GM19035 (cell line): ENCODE data around the gene MRPL49.
A peak's percentile ranks its signal among the peaks of the same experiment; 100 is the strongest.

ENCODE experiments used
- ATAC-seq: cut with Tn5 transposase; IDR thresholded peaks from one replicate; pipeline ENCODE4 v1.9.1; 2021; ENCODE audit not compliant: unreplicated experiment

Gene MRPL49

DNA sequence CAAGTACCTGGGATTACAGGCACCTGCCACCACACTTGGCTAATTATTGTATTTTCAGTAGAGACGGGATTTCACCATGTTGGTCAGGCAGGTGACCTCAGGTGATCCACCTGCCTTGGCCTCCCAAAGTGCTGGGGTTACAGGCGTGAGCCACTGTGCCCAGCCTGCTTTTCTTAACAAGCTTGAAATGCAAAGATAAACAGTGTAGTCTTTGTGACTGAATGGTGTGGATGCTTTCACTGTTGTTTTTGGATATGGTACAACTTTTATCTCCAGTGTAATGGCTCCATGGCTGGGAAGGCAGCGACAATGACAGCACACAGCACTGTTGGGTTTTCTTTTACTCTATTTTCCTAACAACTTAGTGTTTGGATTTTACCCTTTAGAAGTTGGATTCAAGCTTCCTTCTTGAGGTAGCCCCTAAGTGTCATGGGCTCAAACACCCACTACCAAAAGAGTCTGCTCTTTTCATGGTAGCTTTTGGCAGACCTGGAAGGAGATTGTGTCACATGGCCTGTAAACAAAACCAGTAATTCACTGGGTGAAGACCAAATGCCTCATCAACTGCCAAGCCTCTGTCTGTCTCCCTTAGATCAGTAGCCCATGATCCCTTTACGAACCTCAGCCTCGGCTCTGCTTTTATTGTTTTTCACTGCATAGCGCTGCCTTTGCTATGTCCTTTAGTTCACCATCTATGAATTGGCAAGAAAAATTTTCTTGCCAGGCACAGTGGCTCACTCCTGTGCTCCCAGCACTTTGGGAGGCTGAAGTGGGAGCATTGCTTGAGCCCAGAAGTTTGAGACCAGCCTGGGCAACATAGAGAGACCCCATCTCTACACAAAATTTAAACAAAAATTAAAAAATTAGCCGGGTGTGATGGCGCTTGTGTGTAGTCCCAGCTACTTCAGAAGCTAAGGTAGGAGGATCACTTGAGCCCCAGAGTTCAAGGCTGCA is 19.7 kb upstream of the MRPL49 start:
- no peak for ATAC-seq

- no peak for ATAC-seq
Observed at GRCh38 chr11:65103476-65103875, 18.6 kb upstream of the MRPL49 start.

- no peak for ATAC-seq
Observed at GRCh38 chr11:65104628-65105027, 17.5 kb upstream of the MRPL49 start.

DNA sequence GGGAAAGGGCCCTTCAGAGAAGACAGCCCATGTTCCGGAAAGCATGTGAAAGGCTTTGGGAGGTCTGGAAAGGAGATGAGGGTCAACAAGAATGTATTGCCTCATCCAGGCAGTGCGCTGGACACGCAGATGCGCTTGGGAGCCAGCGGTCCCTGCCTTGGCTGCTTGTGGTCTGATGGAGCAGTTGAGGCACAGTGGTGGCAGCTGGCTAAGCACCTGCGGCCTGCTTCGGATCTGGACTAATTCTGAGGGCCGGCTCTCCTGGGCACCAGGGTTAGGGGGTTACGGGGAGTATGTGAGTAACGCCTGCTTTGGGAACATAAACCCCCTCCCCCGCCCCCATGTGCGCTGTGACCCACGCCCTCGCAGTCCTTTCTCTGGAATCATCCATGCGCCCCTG is 15.0 kb upstream of the MRPL49 start:
- ATAC-seq, result no peak

GRCh38 chr11:65107751-65108468 is 14.2 kb upstream of the MRPL49 start:
- no peak for ATAC-seq

DNA sequence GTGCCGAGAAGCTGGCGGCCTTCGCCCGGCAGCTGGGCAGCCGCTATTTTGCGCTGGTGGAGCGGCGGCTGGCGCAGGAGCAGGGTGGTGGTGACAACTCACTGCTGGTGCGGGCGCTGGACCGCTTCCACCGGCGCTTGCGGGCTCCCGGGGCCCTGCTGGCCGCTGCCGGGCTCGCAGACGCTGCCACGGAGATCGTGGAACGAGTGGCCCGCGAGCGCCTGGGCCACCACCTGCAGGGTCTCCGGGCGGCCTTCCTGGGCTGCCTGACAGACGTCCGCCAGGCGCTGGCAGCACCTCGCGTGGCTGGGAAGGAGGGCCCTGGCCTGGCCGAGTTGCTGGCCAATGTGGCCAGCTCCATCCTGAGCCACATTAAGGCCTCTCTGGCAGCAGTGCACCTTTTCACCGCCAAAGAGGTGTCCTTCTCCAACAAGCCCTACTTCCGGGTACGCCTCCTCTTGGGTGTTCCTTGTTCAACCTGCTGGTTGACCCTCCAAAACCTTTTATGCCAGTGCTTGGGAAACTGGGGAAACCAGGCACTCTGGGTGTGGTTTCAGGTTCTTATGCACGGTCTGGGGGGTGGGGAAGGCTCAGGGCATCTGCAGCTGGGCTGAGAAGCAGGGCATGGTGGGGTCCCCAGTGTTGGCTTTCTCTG is 13.5 kb upstream of the MRPL49 start:
- no peak for ATAC-seq

DNA sequence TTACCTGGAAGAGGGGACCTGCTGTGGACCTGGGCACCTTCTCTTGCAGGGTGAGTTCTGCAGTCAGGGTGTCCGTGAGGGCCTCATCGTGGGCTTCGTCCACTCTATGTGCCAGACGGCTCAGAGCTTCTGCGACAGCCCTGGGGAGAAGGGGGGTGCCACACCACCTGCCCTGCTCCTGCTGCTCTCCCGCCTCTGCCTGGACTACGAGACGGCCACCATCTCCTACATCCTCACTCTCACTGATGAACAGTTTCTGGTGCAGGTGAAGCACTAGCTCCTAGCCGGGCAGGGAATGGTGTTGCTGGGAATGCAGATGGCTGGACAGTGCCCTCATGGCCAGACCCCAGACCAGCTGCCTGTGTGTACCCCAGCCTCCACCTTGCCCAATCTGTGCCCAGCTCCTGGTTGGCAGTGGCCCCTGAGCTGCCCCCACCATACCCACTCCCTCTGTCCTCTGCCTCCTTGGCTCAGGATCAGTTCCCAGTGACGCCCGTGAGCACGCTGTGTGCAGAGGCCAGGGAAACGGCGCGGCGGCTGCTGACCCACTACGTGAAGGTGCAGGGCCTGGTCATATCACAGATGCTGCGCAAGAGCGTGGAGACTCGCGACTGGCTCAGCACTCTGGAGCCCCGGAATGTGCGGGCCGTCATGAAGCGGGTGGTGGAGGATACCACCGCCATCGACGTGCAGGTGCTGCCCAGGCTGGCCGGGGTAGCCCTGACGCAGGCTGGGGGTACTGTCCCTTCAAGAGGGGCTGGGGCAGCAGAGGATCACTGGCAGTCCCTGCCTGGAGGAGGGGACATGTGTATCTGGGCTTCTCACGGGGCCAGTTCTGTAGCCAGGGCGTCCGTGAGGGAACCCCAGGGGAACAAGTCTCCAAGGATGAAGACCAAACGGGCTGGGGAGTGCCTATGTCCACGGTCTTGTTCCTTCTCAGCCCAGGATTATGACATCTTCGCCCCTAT is 12.6 kb upstream of the MRPL49 start:
- no peak for ATAC-seq

DNA sequence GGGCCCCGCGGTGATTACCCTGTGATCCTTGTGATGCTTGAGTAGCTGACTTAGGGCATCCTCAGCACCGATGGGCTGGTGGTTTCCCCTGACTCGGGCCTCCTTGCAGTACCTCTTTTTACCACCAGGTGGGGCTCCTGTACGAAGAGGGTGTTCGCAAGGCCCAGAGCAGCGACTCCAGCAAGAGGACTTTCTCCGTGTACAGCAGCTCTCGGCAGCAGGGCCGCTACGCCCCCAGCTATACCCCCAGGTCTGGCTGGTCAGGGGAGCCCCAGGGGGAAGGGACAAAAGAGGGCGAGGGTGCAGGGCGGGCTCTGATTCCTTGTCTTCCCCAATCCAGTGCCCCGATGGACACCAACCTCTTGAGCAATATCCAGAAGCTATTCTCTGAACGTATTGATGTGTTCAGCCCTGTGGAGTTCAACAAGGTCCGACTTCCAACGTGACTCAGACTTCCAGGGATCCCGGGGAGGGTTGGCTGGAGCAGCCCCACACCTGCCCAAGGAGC is 11.7 kb upstream of the MRPL49 start:
- no peak for ATAC-seq

DNA sequence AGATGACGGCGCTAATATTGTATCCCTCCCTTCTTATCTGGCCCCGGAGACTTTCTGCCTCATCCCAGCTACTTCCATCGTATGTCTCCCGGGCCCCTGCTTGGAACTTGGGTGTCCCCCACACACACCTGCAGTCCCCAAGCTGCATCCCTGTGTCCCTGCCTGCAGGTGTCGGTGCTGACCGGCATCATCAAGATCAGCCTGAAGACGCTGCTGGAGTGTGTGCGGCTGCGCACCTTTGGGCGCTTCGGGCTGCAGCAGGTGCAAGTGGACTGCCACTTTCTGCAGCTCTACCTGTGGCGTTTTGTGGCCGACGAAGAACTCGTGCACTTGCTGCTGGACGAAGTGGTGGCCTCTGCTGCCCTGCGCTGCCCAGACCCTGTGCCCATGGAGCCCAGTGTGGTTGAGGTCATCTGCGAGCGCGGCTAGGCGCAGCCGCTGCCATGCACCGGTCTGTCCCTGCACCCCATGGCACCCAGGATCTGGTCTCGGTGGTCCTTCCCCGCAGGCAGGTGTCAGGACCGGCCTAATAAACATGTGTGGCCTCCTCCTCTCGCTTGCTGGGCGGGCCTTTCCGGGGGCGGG is 10.9 kb upstream of the MRPL49 start:
- ATAC-seq, result no peak

- ATAC-seq, result peak; percentile 54
Observed at GRCh38 chr11:65111744-65112545, 10.2 kb upstream of the MRPL49 start, which contains the start of gene TM7SF2. Gene TM7SF2, plus strand, starts transcription at chr11:65111872. Its CDS starts 144 bp downstream, at chr11:65112016.

DNA sequence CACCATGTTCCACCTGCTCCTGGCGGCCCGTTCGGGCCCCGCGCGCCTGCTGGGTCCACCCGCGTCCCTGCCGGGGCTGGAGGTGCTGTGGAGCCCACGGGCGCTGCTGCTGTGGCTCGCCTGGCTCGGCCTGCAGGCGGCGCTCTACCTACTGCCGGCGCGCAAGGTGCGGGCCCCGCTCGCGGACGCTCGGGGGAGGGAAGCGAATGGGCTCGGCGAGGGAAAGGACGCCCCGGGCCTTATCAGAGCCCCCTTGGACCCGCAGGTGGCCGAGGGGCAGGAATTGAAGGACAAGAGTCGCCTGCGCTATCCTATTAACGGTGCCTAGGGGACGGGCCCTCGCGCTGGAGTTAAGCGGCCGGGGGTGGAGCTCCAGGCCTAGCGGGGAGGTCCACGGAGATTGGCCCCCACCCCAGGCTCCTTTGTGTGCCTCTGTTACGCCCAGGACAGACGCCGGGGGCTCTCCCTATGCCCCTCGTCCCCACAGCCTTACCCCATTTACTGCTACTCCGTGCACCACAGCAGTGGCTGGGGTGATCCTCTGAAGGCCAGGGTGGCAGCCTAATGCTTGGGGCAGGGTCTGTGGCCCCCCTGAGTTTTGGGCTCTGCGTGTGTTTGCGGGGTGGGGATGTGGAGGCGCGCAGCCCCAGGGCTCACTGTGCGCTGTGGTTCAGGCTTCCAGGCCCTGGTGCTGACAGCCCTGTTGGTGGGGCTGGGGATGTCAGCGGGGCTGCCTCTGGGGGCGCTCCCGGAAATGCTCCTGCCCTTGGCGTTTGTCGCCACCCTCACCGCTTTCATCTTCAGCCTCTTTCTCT is 9.4 kb upstream of the MRPL49 start:
- ATAC-seq, result peak; percentile 29

- no peak for ATAC-seq
Observed at GRCh38 chr11:65113361-65113756, 8.8 kb upstream of the MRPL49 start.

GRCh38 chr11:65113839-65114238 is 8.3 kb upstream of the MRPL49 start:
- ATAC-seq, result no peak

GRCh38 chr11:65114538-65115171 is 7.5 kb upstream of the MRPL49 start:
- no peak for ATAC-seq

DNA sequence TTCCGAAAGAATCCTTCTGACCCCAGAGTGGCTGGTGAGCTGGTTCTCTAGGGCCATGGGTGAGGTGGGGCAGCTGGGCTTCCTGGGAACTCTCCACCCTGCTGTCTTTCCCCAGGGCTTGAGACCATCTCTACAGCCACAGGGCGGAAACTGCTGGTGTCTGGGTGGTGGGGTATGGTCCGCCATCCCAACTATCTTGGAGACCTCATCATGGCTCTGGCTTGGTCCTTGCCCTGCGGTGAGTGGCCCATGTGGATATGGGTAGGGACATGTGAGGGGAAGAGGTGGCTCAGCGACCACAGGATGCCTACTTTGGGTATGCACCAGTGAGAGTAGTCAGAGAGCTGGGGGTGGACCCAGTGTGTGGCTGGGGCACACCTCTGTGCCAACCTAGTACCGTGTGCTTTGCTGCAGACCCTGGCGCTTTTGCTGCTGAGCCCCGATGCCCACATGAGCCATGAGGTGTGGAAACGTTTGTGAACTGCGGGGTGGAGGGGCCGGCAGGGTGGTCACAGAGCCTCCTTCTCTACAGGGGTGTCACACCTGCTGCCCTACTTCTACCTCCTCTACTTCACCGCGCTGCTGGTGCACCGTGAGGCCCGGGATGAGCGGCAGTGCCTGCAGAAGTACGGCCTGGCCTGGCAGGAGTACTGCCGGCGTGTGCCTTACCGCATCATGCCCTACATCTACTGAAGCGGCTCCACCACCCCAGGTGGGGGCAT is 6.6 kb upstream of the MRPL49 start:
- no peak for ATAC-seq

- no peak for ATAC-seq
Observed at GRCh38 chr11:65116370-65117205, 5.5 kb upstream of the MRPL49 start.
